Activated T-helper 17 cell treated with anti-CD3 and anti-CD28 coated beads, Interleukin-2, amount 50 U/mL, for 72 hours (primary cell): Measurements from ENCODE around the gene ARCN1. TPM values are rescaled to one million over a fixed set of nuclear protein-coding genes. Genes with fewer than 3 reads are reported as not detected.

Source experiments
- ATAC-seq: fragments of 150-1000 bp; cut with Tn5 transposase; replicated peaks from 2 replicates; pipeline ENCODE4 v1.10.0; 2021; ENCODE audit warnings: mild to moderate bottlenecking, moderate library complexity
- H3K27ac Mint-ChIP-seq: one replicate; pipeline ENCODE4 v1.8.0; 2022; ENCODE audit warnings: mixed read lengths
- H3K27me3 Mint-ChIP-seq: one replicate; pipeline ENCODE4 v1.8.0; 2022; ENCODE audit warnings: mixed read lengths
- H3K36me3 Mint-ChIP-seq: one replicate; pipeline ENCODE4 v1.8.0; 2022; ENCODE audit warnings: low read depth, mild to moderate bottlenecking, mixed read lengths
- H3K4me1 Mint-ChIP-seq: one replicate; pipeline ENCODE4 v1.8.0; 2022; ENCODE audit warnings: mixed read lengths
- H3K4me3 Mint-ChIP-seq: one replicate; pipeline ENCODE4 v1.8.0; 2022; ENCODE audit warnings: mild to moderate bottlenecking, mixed read lengths
- H3K9me3 Mint-ChIP-seq: one replicate; pipeline ENCODE4 v1.8.0; 2022; ENCODE audit warnings: mixed read lengths
- total RNA-seq, 2 donors: library from RNA; stranded (reverse); gene quantifications; one replicate each; pipeline ENCODE4 v1.2.3, GENCODE V29; 2022

The ARCN1 gene
- total RNA-seq: 100 to 1,000 TPM; 143 to 155 TPM

- peaks cover 43% of the 10 kb centered on the region for H3K36me3 Mint-ChIP-seq
- peaks cover 27% of the 10 kb centered on the region for H3K4me1 Mint-ChIP-seq
- H3K9me3 Mint-ChIP-seq: no peaks in the 10 kb centered on the region
- H3K4me3 Mint-ChIP-seq: peak within 1 kb of the TSS; percentile 99
- peak; percentile 84 for ATAC-seq
- H3K27me3 Mint-ChIP-seq: no peaks in the 10 kb centered on the region
- H3K27ac Mint-ChIP-seq: peak within 1 kb of the TSS; percentile 99
Observed at GRCh38 chr11:118572061-118572980, at the start of gene ARCN1. TSS of gene ARCN1 (plus strand) at chr11:118572409. CDS start at chr11:118572548, 139 bp downstream.

- no peak overlapping the region for H3K27ac Mint-ChIP-seq
- H3K27me3 Mint-ChIP-seq: no peaks in the 10 kb centered on the region
- no peak for ATAC-seq
- no peaks in the 10 kb centered on the region for H3K4me1 Mint-ChIP-seq
- H3K9me3 Mint-ChIP-seq: no peaks in the 10 kb centered on the region
- H3K36me3 Mint-ChIP-seq: peaks cover 70% of the 10 kb centered on the region
- H3K4me3 Mint-ChIP-seq: no peak overlapping the region
Observed at GRCh38 chr11:118522571-118523072, 49.6 kb upstream of the ARCN1 start.

GRCh38 chr11:118524356-118524755 is 47.9 kb upstream of the ARCN1 start:
- no peak overlapping the region for H3K27ac Mint-ChIP-seq
- no peak for ATAC-seq

GRCh38 chr11:118524757-118525470 is 47.3 kb upstream of the ARCN1 start:
- H3K4me3 Mint-ChIP-seq: no peak overlapping the region
- H3K27ac Mint-ChIP-seq: no peak overlapping the region
- no peaks in the 10 kb centered on the region for H3K27me3 Mint-ChIP-seq
- H3K4me1 Mint-ChIP-seq: peaks cover 10% of the 10 kb centered on the region
- H3K9me3 Mint-ChIP-seq: no peaks in the 10 kb centered on the region
- H3K36me3 Mint-ChIP-seq: peaks cover 50% of the 10 kb centered on the region
- no peak for ATAC-seq

More at GRCh38 chr11:118524356-118524755, 47.9 kb upstream of the ARCN1 start:
- Mint-ChIP-seq H3K4me1 (peaks cover 7% of the 10 kb centered on the region), H3K36me3 (peaks cover 56% of the 10 kb centered on the region), H3K27me3 (no peaks in the 10 kb centered on the region), H3K4me3 (no peak overlapping the region), H3K9me3 (no peaks in the 10 kb centered on the region)

- peaks cover 14% of the 10 kb centered on the region for H3K4me1 Mint-ChIP-seq
- no peak for ATAC-seq
- H3K27me3 Mint-ChIP-seq: no peaks in the 10 kb centered on the region
- peaks cover 33% of the 10 kb centered on the region for H3K36me3 Mint-ChIP-seq
- no peak overlapping the region for H3K4me3 Mint-ChIP-seq
- H3K9me3 Mint-ChIP-seq: no peaks in the 10 kb centered on the region
- peak overlapping the region; percentile 25 for H3K27ac Mint-ChIP-seq
Observed at GRCh38 chr11:118526688-118527087, 45.5 kb upstream of the ARCN1 start.

GRCh38 chr11:118527109-118527508 is 45.1 kb upstream of the ARCN1 start, which contains the start of gene TTC36:
TSS of gene TTC36 (plus strand) at chr11:118527474. CDS start at chr11:118527495, 21 bp downstream.
- H3K9me3 Mint-ChIP-seq: no peaks in the 10 kb centered on the region
- H3K36me3 Mint-ChIP-seq: peaks cover 28% of the 10 kb centered on the region
- no peak for ATAC-seq
- H3K27ac Mint-ChIP-seq: peak within 1 kb of the TSS; percentile 25
- no peak within 1 kb of the TSS for H3K4me3 Mint-ChIP-seq
- H3K4me1 Mint-ChIP-seq: peaks cover 14% of the 10 kb centered on the region
- H3K27me3 Mint-ChIP-seq: no peaks in the 10 kb centered on the region

GRCh38 chr11:118528511-118528910 is 43.7 kb upstream of the ARCN1 start:
- Mint-ChIP-seq H3K4me3 (no peak overlapping the region), H3K4me1 (peaks cover 14% of the 10 kb centered on the region), H3K27me3 (no peaks in the 10 kb centered on the region), H3K36me3 (peaks cover 16% of the 10 kb centered on the region), H3K9me3 (no peaks in the 10 kb centered on the region), H3K27ac (no peak overlapping the region)
- no peak for ATAC-seq

GRCh38 chr11:118529584-118530175 is 42.5 kb upstream of the ARCN1 start:
- peak overlapping the region; percentile 70 for H3K27ac Mint-ChIP-seq
- H3K9me3 Mint-ChIP-seq: no peaks in the 10 kb centered on the region
- no peaks in the 10 kb centered on the region for H3K27me3 Mint-ChIP-seq
- peaks cover 4% of the 10 kb centered on the region for H3K36me3 Mint-ChIP-seq
- no peak for ATAC-seq
- H3K4me3 Mint-ChIP-seq: peak overlapping the region; percentile 76
- H3K4me1 Mint-ChIP-seq: peaks cover 14% of the 10 kb centered on the region

GRCh38 chr11:118530180-118530682 is 42.0 kb upstream of the ARCN1 start:
- no peak for ATAC-seq
- no peaks in the 10 kb centered on the region for H3K9me3 Mint-ChIP-seq
- H3K36me3 Mint-ChIP-seq: no peaks in the 10 kb centered on the region
- peaks cover 14% of the 10 kb centered on the region for H3K4me1 Mint-ChIP-seq
- H3K27ac Mint-ChIP-seq: peak overlapping the region; percentile 70
- H3K27me3 Mint-ChIP-seq: no peaks in the 10 kb centered on the region
- H3K4me3 Mint-ChIP-seq: peak overlapping the region; percentile 76

GRCh38 chr11:118530683-118531596 is 41.3 kb upstream of the ARCN1 start, which contains the start of gene TMEM25:
TSS of gene TMEM25 (plus strand) at chr11:118531192. CDS start at chr11:118531802, 610 bp downstream.
- ATAC-seq: peak; percentile 88
- Mint-ChIP-seq H3K36me3 (no peaks in the 10 kb centered on the region), H3K4me3 (peak within 1 kb of the TSS; percentile 76), H3K4me1 (peaks cover 14% of the 10 kb centered on the region), H3K27me3 (no peaks in the 10 kb centered on the region), H3K9me3 (no peaks in the 10 kb centered on the region), H3K27ac (peak within 1 kb of the TSS; percentile 82)

GRCh38 chr11:118531597-118532084 is 40.6 kb upstream of the ARCN1 start:
- H3K36me3 Mint-ChIP-seq: no peaks in the 10 kb centered on the region
- ATAC-seq: peak; percentile 8
- H3K27me3 Mint-ChIP-seq: no peaks in the 10 kb centered on the region
- no peaks in the 10 kb centered on the region for H3K9me3 Mint-ChIP-seq
- H3K4me3 Mint-ChIP-seq: peak overlapping the region; percentile 76
- peaks cover 14% of the 10 kb centered on the region for H3K4me1 Mint-ChIP-seq
- peak overlapping the region; percentile 82 for H3K27ac Mint-ChIP-seq

GRCh38 chr11:118532091-118532490 is 40.1 kb upstream of the ARCN1 start:
- ATAC-seq: no peak
- Mint-ChIP-seq H3K36me3 (no peaks in the 10 kb centered on the region), H3K4me1 (peaks cover 14% of the 10 kb centered on the region), H3K9me3 (no peaks in the 10 kb centered on the region), H3K4me3 (peak overlapping the region; percentile 76), H3K27ac (no peak overlapping the region), H3K27me3 (no peaks in the 10 kb centered on the region)
